GM20000 (cell line): ENCODE results near the gene MYO6.

Experiments used
- DNase-seq: peaks from one replicate; pipeline ENCODE4 v3.0.0; 2012; ENCODE audit warnings: low spot score
- CTCF ChIP-seq: IDR thresholded peaks from 2 replicates; pipeline ENCODE4 v1.5.1; 2012; ENCODE audit warnings: mild to moderate bottlenecking, control low read depth; ENCODE audit errors: extremely low read depth, missing control alignments

Gene MYO6

DNA sequence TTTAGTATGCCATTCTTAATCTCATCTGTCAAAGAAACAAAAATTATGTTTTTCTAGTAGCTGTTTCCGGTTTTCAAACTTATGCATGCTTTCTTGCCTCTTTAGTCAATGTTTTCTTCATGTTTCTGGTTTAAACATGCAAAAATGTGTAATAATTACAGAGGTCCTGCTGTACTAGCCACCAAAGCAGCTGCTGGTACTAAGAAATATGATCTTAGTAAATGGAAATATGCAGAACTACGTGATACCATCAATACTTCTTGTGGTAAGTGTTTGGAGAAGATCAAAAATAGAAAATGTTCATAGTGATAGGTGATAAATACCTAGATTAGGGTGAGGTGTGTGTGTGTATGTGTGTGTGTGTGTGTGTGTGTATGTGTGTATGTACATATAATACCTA, 158.4 kb downstream of the MYO6 start:
- TF ChIP-seq CTCF = no peak
- no peak for DNase-seq

- no peak for DNase-seq
- TF ChIP-seq CTCF = no peak
These were observed 164.0 kb downstream of the MYO6 start for GRCh38 chr6:75913040-75913439.

DNA sequence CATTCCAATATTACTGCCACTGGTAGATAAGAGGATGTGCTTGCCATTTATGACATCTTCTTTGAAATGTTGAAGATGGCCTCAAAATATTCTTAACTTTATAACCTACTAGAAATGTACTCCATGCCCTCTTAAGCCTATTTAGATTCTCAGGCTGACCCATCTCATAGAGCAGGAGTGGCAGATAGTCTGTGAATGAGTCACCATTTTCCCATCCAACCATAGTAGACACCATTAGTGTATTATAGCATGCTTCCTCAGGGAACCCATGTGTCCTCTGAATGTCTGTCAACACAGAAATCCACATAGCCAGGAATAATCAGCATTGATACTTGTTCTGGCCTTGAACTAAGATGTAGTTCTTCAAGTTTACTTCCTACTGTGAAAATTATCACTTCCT, 173.2 kb downstream of the MYO6 start:
- no peak for TF ChIP-seq CTCF
- no peak for DNase-seq

DNA sequence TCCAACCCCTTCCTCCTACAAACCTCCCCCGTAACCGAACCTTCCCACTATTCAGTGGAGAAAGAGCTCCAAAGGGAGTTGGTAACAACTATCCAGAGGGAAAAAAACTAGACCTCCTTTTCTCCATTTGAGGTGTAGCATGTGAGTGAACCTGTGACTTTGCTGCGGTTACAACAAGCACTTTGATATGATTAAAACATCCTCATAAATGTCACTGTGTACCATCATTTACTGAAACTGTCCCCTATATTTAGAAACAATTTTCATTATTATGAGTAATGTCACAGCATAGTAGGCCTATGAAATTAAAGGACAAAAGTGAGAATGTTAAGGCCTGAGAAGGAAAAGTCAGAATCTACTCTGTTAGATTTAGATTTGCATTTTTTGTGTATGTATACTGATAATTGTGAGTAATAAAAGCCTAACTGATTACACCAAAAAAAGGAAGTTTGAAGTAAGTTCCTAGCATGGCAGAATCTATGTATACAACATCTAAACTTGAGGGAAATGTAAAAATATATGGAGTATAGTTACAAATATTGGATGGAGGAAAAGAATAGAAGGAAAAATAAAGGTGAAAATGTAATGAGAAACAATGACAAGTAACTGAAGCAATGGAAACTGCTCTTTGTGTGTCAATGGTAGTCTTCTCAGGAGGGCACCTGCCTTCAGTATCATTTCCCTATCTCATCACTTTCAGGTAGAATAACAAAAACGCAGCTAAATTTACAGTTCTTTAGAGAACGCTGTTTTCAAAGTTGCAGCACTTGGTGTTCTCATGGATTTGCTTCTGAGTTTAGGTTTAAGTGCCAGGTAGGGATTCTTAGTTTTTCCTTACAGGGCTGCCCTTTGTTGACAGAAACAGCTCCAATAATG, 177.5 kb downstream of the MYO6 start:
- TF ChIP-seq CTCF = no peak
- DNase-seq = no peak

GRCh38 chr6:75931011-75931680, 182.1 kb downstream of the MYO6 start:
- no peak for DNase-seq
- no peak for TF ChIP-seq CTCF

DNA sequence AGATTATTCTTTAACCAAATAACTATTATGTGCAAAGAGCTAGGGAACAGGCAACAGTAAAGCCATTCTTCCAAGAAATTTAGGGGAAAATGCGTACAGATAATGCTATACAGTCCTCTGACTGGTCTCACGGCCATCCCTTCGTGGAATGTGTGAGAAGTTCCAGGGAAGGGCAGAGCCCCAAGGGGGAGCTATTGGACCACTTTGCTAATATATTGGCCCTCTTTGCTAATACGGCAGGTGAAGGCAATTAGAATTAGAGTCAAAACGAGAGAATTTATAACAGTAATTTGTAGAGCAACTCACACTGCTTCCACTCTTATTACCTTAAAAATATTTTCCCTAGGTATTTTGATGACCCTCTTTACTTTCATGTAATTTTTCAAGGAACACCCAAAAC, 183.0 kb downstream of the MYO6 start:
- TF ChIP-seq CTCF = peak; percentile 40
- peak; percentile 21 for DNase-seq

GRCh38 chr6:75933387-75933975, 184.4 kb downstream of the MYO6 start:
- no peak for DNase-seq
- no peak for TF ChIP-seq CTCF
